ENCODE measurements around the gene LRMDA. TPM values are rescaled to one million over a fixed set of nuclear protein-coding genes. Genes with fewer than 3 reads are reported as not detected.
A peak's percentile ranks its signal among the peaks of the same experiment; 100 is the strongest.

LRMDA gene
- total and polyA plus RNA-seq, 2 of the 13 experiments (the other 11 are each of a cell fraction or from before 2014, with no cell fraction given): 13.4 to 22.0 TPM

GRCh38 chr10:76303682-76304316 lies 872.4 kb downstream of the LRMDA start (continued):
- TF ChIP-seq MEF2D (CRISPR knock-in tag; IDR thresholded peaks at IDR 0.05): no peak
- TF ChIP-seq ZNF441 (CRISPR knock-in tag; IDR thresholded peaks at IDR 0.05; ENCODE audit: borderline replicate concordance): no peak
- TF ChIP-seq RXRB (CRISPR knock-in tag; IDR thresholded peaks at IDR 0.05; ENCODE audit: borderline replicate concordance): no peak
- TF ChIP-seq PHB2 (IDR thresholded peaks at IDR 0.05; ENCODE audit: partially characterized antibody): no peak
- TF ChIP-seq ZBTB21 (CRISPR knock-in tag; IDR thresholded peaks at IDR 0.05): no peak
- TF ChIP-seq MTF2 (CRISPR knock-in tag; IDR thresholded peaks at IDR 0.05; ENCODE audit: borderline replicate concordance): no peak
- no peak for TF ChIP-seq ZNF512 (CRISPR knock-in tag; IDR thresholded peaks at IDR 0.05)
- TF ChIP-seq ZBTB7B (CRISPR knock-in tag; IDR thresholded peaks at IDR 0.05): no peak
- TF ChIP-seq GTF3A (CRISPR knock-in tag; conservative IDR thresholded peaks at IDR 0.05): no peak
- 0 out of 2 replicates have a peak, but pooled peaks have one; percentile 56 for TF ChIP-seq ERF (CRISPR knock-in tag; IDR thresholded peaks at IDR 0.05)
- no peak for TF ChIP-seq PTBP1 (IDR thresholded peaks at IDR 0.05; ENCODE audit: low read depth, low read length, poor library complexity, severe bottlenecking)
- no peak for TF ChIP-seq ZNF572 (CRISPR knock-in tag; IDR thresholded peaks at IDR 0.05)
- no peak for TF ChIP-seq ZNF224 (CRISPR knock-in tag; IDR thresholded peaks at IDR 0.05)
- peak; percentile 21 for TF ChIP-seq ZEB1 (IDR thresholded peaks at IDR 0.05; ENCODE audit: insufficient replicate concordance, low read depth)
- TF ChIP-seq TIGD3 (CRISPR knock-in tag; IDR thresholded peaks at IDR 0.05; ENCODE audit: borderline replicate concordance): no peak
- TF ChIP-seq XRCC5 (optimal IDR thresholded peaks at IDR 0.05; ENCODE audit: low read length): peak; percentile 75
- no peak for TF ChIP-seq ZNF496 (CRISPR knock-in tag; IDR thresholded peaks at IDR 0.05; ENCODE audit: insufficient replicate concordance)
- peak; percentile 48; the same call in 1 of the 2 replicates for TF ChIP-seq ZFX (CRISPR knock-in tag; IDR thresholded peaks at IDR 0.05; ENCODE audit: low read depth)
- TF ChIP-seq RFX1 (IDR thresholded peaks at IDR 0.05): no peak
- no peak for TF ChIP-seq ZZZ3 (CRISPR knock-in tag; IDR thresholded peaks at IDR 0.05; ENCODE audit: borderline replicate concordance)
- no peak for TF ChIP-seq ATF4 (CRISPR knock-in tag; IDR thresholded peaks at IDR 0.05)

All from HepG2 (cell line).